Memory B cell (primary cell): ENCODE measurements around the gene MKRN2.
A peak's percentile ranks its signal among the peaks of the same experiment; 100 is the strongest.

ENCODE experiments used
- ATAC-seq: fragments of 150-1000 bp; cut with Tn5 transposase; 2 replicates; pipeline ENCODE4 v1.10.0; 2021; ENCODE audit warnings: low read depth, mild to moderate bottlenecking, moderate library complexity
- DNase-seq, 2 donors: peaks; one replicate each; pipeline ENCODE4 v3.0.0; 2022; ENCODE audit warnings: low spot score in 2 of 2
- H3K27ac Mint-ChIP-seq: one replicate; pipeline ENCODE4 v1.8.0; 2022; ENCODE audit warnings: mild to moderate bottlenecking, moderate library complexity, mixed read lengths
- H3K27me3 Mint-ChIP-seq: one replicate; pipeline ENCODE4 v1.8.0; 2022; ENCODE audit warnings: mixed read lengths
- H3K36me3 Mint-ChIP-seq: one replicate; pipeline ENCODE4 v1.8.0; 2022; ENCODE audit warnings: mild to moderate bottlenecking, mixed read lengths
- H3K4me1 Mint-ChIP-seq: one replicate; pipeline ENCODE4 v1.8.0; 2022; ENCODE audit warnings: mixed read lengths
- H3K4me3 Mint-ChIP-seq: one replicate; pipeline ENCODE4 v1.8.0; 2022; ENCODE audit warnings: mild to moderate bottlenecking, moderate library complexity, mixed read lengths
- H3K9me3 Mint-ChIP-seq: one replicate; pipeline ENCODE4 v1.8.0; 2022; ENCODE audit warnings: mixed read lengths

Gene MKRN2

GRCh38 chr3:12556690-12557472 is at the start of gene MKRN2:
TSS of gene MKRN2 (plus strand) at chr3:12557087. CDS start at chr3:12557151, 64 bp downstream.
- peaks cover 47% of the 10 kb centered on the region for H3K4me1 Mint-ChIP-seq
- no peaks in the 10 kb centered on the region for H3K9me3 Mint-ChIP-seq
- DNase-seq (peak; percentile 81 to 88), ATAC-seq (peak; percentile 94)
- H3K27me3 Mint-ChIP-seq = no peaks in the 10 kb centered on the region
- H3K4me3 Mint-ChIP-seq = peak within 1 kb of the TSS; percentile 97
- H3K36me3 Mint-ChIP-seq = no peaks in the 10 kb centered on the region
- peak within 1 kb of the TSS; percentile 77 for H3K27ac Mint-ChIP-seq

- H3K4me1 Mint-ChIP-seq = no peaks in the 10 kb centered on the region
- H3K36me3 Mint-ChIP-seq = peaks cover 33% of the 10 kb centered on the region
- no peaks in the 10 kb centered on the region for H3K27me3 Mint-ChIP-seq
- no peak overlapping the region for H3K4me3 Mint-ChIP-seq
- no peak for ATAC-seq
- no peak for DNase-seq
- no peak overlapping the region for H3K27ac Mint-ChIP-seq
- no peaks in the 10 kb centered on the region for H3K9me3 Mint-ChIP-seq
Measured at GRCh38 chr3:12507591-12508281, 49.2 kb upstream of the MKRN2 start.

- Mint-ChIP-seq H3K27ac (no peak overlapping the region), H3K9me3 (no peaks in the 10 kb centered on the region), H3K27me3 (no peaks in the 10 kb centered on the region), H3K36me3 (peaks cover 30% of the 10 kb centered on the region), H3K4me1 (no peaks in the 10 kb centered on the region), H3K4me3 (no peak overlapping the region)
- DNase-seq = no peak
- ATAC-seq = no peak
Measured at GRCh38 chr3:12508291-12508700, 48.6 kb upstream of the MKRN2 start.

GRCh38 chr3:12509466-12509865 is 47.4 kb upstream of the MKRN2 start:
- H3K27ac Mint-ChIP-seq = no peak overlapping the region
- H3K36me3 Mint-ChIP-seq = peaks cover 22% of the 10 kb centered on the region
- ATAC-seq (no peak), DNase-seq (no peak)
- H3K4me3 Mint-ChIP-seq = no peak overlapping the region
- no peaks in the 10 kb centered on the region for H3K4me1 Mint-ChIP-seq
- H3K9me3 Mint-ChIP-seq = no peaks in the 10 kb centered on the region
- no peaks in the 10 kb centered on the region for H3K27me3 Mint-ChIP-seq

- Mint-ChIP-seq H3K4me3 (no peak overlapping the region), H3K4me1 (no peaks in the 10 kb centered on the region), H3K9me3 (no peaks in the 10 kb centered on the region), H3K27me3 (no peaks in the 10 kb centered on the region), H3K36me3 (peaks cover 16% of the 10 kb centered on the region), H3K27ac (no peak overlapping the region)
- ATAC-seq (no peak), DNase-seq (no peak)
Measured at GRCh38 chr3:12512534-12513118, 44.3 kb upstream of the MKRN2 start.

GRCh38 chr3:12513694-12514446 is 43.0 kb upstream of the MKRN2 start:
- no peaks in the 10 kb centered on the region for H3K9me3 Mint-ChIP-seq
- H3K36me3 Mint-ChIP-seq = peaks cover 14% of the 10 kb centered on the region
- H3K4me3 Mint-ChIP-seq = no peak overlapping the region
- H3K27me3 Mint-ChIP-seq = no peaks in the 10 kb centered on the region
- no peak for DNase-seq
- H3K27ac Mint-ChIP-seq = no peak overlapping the region
- H3K4me1 Mint-ChIP-seq = no peaks in the 10 kb centered on the region
- ATAC-seq = no peak

- Mint-ChIP-seq H3K4me3 (no peak overlapping the region), H3K27me3 (no peaks in the 10 kb centered on the region), H3K27ac (no peak overlapping the region), H3K9me3 (no peaks in the 10 kb centered on the region), H3K4me1 (no peaks in the 10 kb centered on the region), H3K36me3 (peaks cover 15% of the 10 kb centered on the region)
- ATAC-seq (no peak), DNase-seq (no peak)
Measured at GRCh38 chr3:12515631-12516030, 41.3 kb upstream of the MKRN2 start.

- no peaks in the 10 kb centered on the region for H3K27me3 Mint-ChIP-seq
- no peaks in the 10 kb centered on the region for H3K9me3 Mint-ChIP-seq
- DNase-seq (no peak), ATAC-seq (no peak)
- peaks cover 19% of the 10 kb centered on the region for H3K36me3 Mint-ChIP-seq
- no peak overlapping the region for H3K27ac Mint-ChIP-seq
- no peak overlapping the region for H3K4me3 Mint-ChIP-seq
- no peaks in the 10 kb centered on the region for H3K4me1 Mint-ChIP-seq
Measured at GRCh38 chr3:12516873-12517272, 40.0 kb upstream of the MKRN2 start.

- no peak for DNase-seq
- no peak for ATAC-seq
- Mint-ChIP-seq H3K27ac (no peak overlapping the region), H3K4me3 (no peak overlapping the region), H3K36me3 (peaks cover 13% of the 10 kb centered on the region), H3K4me1 (no peaks in the 10 kb centered on the region), H3K27me3 (no peaks in the 10 kb centered on the region), H3K9me3 (no peaks in the 10 kb centered on the region)
Measured at GRCh38 chr3:12518261-12519028, 38.4 kb upstream of the MKRN2 start.

- Mint-ChIP-seq H3K36me3 (peaks cover 12% of the 10 kb centered on the region), H3K4me1 (no peaks in the 10 kb centered on the region), H3K27me3 (no peaks in the 10 kb centered on the region), H3K4me3 (no peak overlapping the region), H3K9me3 (no peaks in the 10 kb centered on the region), H3K27ac (no peak overlapping the region)
- DNase-seq = no peak
- ATAC-seq = no peak
Measured at GRCh38 chr3:12521010-12521409, 35.9 kb upstream of the MKRN2 start.

- Mint-ChIP-seq H3K4me3 (no peak overlapping the region), H3K9me3 (no peaks in the 10 kb centered on the region), H3K36me3 (peaks cover 16% of the 10 kb centered on the region), H3K27ac (no peak overlapping the region), H3K4me1 (no peaks in the 10 kb centered on the region), H3K27me3 (no peaks in the 10 kb centered on the region)
- DNase-seq = no peak
- no peak for ATAC-seq
Measured at GRCh38 chr3:12522721-12523120, 34.2 kb upstream of the MKRN2 start.

GRCh38 chr3:12527757-12528143 is 29.1 kb upstream of the MKRN2 start:
- Mint-ChIP-seq H3K36me3 (peaks cover 26% of the 10 kb centered on the region), H3K9me3 (no peaks in the 10 kb centered on the region), H3K27me3 (no peaks in the 10 kb centered on the region), H3K27ac (no peak overlapping the region), H3K4me3 (no peak overlapping the region), H3K4me1 (no peaks in the 10 kb centered on the region)
- ATAC-seq = no peak
- no peak for DNase-seq

- no peaks in the 10 kb centered on the region for H3K9me3 Mint-ChIP-seq
- H3K27me3 Mint-ChIP-seq = no peaks in the 10 kb centered on the region
- DNase-seq (no peak), ATAC-seq (no peak)
- no peak overlapping the region for H3K4me3 Mint-ChIP-seq
- H3K36me3 Mint-ChIP-seq = peaks cover 19% of the 10 kb centered on the region
- no peak overlapping the region for H3K27ac Mint-ChIP-seq
- no peaks in the 10 kb centered on the region for H3K4me1 Mint-ChIP-seq
Measured at GRCh38 chr3:12532182-12532581, 24.7 kb upstream of the MKRN2 start.
